Measurements from ENCODE around the gene NTM. TPM values are rescaled to one million over a fixed set of nuclear protein-coding genes. Genes with fewer than 3 reads are reported as not detected.

NTM gene
- total RNA-seq, 2 donors from 2014 or later = 1.7 to 3.6 TPM

DNA sequence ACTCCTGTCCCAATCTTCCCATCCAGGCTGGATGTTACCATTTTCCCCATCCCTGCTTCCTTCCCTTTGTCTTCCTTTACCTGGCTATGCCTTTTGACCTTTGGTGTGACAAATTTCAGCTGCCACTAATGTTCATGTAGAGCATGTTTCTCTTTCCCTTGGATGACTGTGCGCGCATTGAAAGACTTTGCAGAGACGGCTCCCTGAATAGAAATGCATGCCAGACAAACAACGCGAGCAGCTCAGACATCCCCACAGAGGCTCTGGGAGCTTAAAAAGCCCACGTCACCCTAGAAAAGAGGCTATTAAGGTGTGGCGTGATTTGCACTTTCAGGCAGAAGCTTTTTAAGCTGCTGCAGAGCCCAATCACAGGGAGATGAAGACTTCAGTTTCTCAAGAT is 202.0 kb downstream of the NTM start:
- TF ChIP-seq, protein P1, sequence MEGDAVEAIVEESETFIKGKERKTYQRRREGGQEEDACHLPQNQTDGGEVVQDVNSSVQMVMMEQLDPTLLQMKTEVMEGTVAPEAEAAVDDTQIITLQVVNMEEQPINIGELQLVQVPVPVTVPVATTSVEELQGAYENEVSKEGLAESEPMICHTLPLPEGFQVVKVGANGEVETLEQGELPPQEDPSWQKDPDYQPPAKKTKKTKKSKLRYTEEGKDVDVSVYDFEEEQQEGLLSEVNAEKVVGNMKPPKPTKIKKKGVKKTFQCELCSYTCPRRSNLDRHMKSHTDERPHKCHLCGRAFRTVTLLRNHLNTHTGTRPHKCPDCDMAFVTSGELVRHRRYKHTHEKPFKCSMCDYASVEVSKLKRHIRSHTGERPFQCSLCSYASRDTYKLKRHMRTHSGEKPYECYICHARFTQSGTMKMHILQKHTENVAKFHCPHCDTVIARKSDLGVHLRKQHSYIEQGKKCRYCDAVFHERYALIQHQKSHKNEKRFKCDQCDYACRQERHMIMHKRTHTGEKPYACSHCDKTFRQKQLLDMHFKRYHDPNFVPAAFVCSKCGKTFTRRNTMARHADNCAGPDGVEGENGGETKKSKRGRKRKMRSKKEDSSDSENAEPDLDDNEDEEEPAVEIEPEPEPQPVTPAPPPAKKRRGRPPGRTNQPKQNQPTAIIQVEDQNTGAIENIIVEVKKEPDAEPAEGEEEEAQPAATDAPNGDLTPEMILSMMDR (conservative IDR thresholded peaks at IDR 0.05) = no peak
- H3K27ac Mint-ChIP-seq = no peak overlapping the region
- WGBS, 2 experiments (ENCODE audit: insufficient coverage in 1 of 2, insufficient read length in 1 of 2) = 91 to 93% methylated on average over 7 of the region's 7 CpGs

DNA sequence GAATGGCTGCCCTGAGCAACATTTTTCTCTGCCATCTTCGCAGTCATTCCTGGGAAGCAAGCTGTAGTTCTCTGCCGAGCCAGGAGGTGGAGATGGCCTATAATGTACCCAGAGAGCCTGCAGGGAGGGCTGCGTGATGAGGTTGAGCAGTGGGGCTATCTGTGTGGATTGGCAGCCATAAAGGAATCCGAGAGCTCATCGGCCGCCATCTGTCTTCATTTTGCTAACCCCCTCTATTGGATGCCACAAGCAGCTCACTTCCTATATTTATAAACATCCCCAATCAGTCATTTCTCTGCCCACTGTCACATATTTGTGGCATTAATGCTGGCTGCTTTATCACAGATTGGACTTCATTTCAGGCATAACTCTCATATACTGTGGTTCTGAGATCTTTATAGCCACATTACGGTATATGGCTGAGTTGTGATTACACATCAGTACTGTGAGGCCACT is 209.5 kb downstream of the NTM start:
- H3K36me3 ChIP-seq (ENCODE audit: control insufficient read depth, insufficient read depth, low read length) = no peaks in the 10 kb centered on the region
- H3K27me3 Mint-ChIP-seq (ENCODE audit: insufficient read depth) = no peaks in the 10 kb centered on the region
- H3K4me1 Mint-ChIP-seq = peaks cover 3% of the 10 kb centered on the region
- H3K9ac ChIP-seq (ENCODE audit: extremely low read depth, low read length, poor library complexity, severe bottlenecking) = no peak overlapping the region
- no peaks in the 10 kb centered on the region for H3K9me3 Mint-ChIP-seq
- H3K4me1 ChIP-seq (ENCODE audit: control insufficient read depth, insufficient read depth, low read length) = no peaks in the 10 kb centered on the region
- TF ChIP-seq, protein P1 (conservative IDR thresholded peaks at IDR 0.05) = peak; percentile 82
- peak; percentile 91 for DNase-seq
- H3K36me3 Mint-ChIP-seq (ENCODE audit: low read depth) = no peaks in the 10 kb centered on the region
- H3K9me3 ChIP-seq (ENCODE audit: control insufficient read depth, low read length) = no peaks in the 10 kb centered on the region
- 54 to 58% methylated on average over 7 of the region's 7 CpGs for WGBS, 2 experiments (ENCODE audit: insufficient coverage in 1 of 2, insufficient read length in 1 of 2)
- H3K27me3 ChIP-seq (ENCODE audit: control insufficient read depth, insufficient read depth, low read length, poor library complexity, severe bottlenecking) = no peaks in the 10 kb centered on the region
- no peak overlapping the region for H3K27ac Mint-ChIP-seq
- H3K27ac ChIP-seq (ENCODE audit: low read depth, low read length) = no peak overlapping the region
- H3K4me3 ChIP-seq (ENCODE audit: low read length) = no peak overlapping the region
- H3K4me3 Mint-ChIP-seq = no peak overlapping the region

More for the DNA sequence above, 202.0 kb downstream of the NTM start:
- Histone ChIP-seq H3K27me3 (ENCODE audit: control insufficient read depth, insufficient read depth, low read length, poor library complexity, severe bottlenecking) (no peaks in the 10 kb centered on the region), H3K9ac (ENCODE audit: extremely low read depth, low read length, poor library complexity, severe bottlenecking) (no peak overlapping the region), H3K27ac (ENCODE audit: low read depth, low read length) (no peak overlapping the region), H3K4me1 (ENCODE audit: control insufficient read depth, insufficient read depth, low read length) (no peaks in the 10 kb centered on the region), H3K4me3 (ENCODE audit: low read length) (no peak overlapping the region), H3K36me3 (ENCODE audit: control insufficient read depth, insufficient read depth, low read length) (no peaks in the 10 kb centered on the region), H3K9me3 (ENCODE audit: control insufficient read depth, low read length) (no peaks in the 10 kb centered on the region)
- H3K4me3 Mint-ChIP-seq = no peak overlapping the region
- no peaks in the 10 kb centered on the region for H3K4me1 Mint-ChIP-seq
- no peaks in the 10 kb centered on the region for H3K9me3 Mint-ChIP-seq
- no peak for DNase-seq
- no peaks in the 10 kb centered on the region for H3K36me3 Mint-ChIP-seq (ENCODE audit: low read depth)
- no peaks in the 10 kb centered on the region for H3K27me3 Mint-ChIP-seq (ENCODE audit: insufficient read depth)

DNA sequence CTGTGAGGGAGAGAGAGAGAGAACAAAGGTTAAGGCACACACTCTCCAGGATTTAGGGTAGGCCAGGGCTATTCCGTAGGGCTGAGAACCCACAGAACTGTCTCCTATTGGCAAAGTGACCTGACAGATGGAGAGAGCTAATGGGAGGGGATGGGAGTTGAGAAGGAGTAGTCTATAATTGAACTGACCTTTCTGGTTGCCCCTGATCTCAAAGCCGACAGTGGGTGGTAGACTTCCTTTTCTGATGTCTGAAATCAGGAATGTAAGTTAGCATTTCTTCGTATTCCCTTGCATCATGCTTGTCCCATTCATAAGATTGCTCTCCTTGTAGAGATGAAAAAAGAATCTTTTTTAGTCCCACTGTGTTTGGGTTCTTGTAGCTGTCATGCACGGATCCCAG is 210.1 kb downstream of the NTM start:
- Histone ChIP-seq H3K4me1 (ENCODE audit: control insufficient read depth, insufficient read depth, low read length) (no peaks in the 10 kb centered on the region), H3K27ac (ENCODE audit: low read depth, low read length) (no peak overlapping the region), H3K27me3 (ENCODE audit: control insufficient read depth, insufficient read depth, low read length, poor library complexity, severe bottlenecking) (no peaks in the 10 kb centered on the region), H3K9me3 (ENCODE audit: control insufficient read depth, low read length) (no peaks in the 10 kb centered on the region), H3K4me3 (ENCODE audit: low read length) (no peak overlapping the region), H3K9ac (ENCODE audit: extremely low read depth, low read length, poor library complexity, severe bottlenecking) (no peak overlapping the region), H3K36me3 (ENCODE audit: control insufficient read depth, insufficient read depth, low read length) (no peaks in the 10 kb centered on the region)
- TF ChIP-seq, protein P1 (conservative IDR thresholded peaks at IDR 0.05) = no peak
- H3K9me3 Mint-ChIP-seq = no peaks in the 10 kb centered on the region
- no peak for DNase-seq
- H3K4me3 Mint-ChIP-seq = no peak overlapping the region
- H3K27ac Mint-ChIP-seq = no peak overlapping the region
- H3K27me3 Mint-ChIP-seq (ENCODE audit: insufficient read depth) = no peaks in the 10 kb centered on the region
- WGBS, 2 experiments (ENCODE audit: insufficient coverage in 1 of 2, insufficient read length in 1 of 2) = 89 to 96% methylated on average over 3 to 4 of the region's 4 CpGs
- peaks cover 3% of the 10 kb centered on the region for H3K4me1 Mint-ChIP-seq
- no peaks in the 10 kb centered on the region for H3K36me3 Mint-ChIP-seq (ENCODE audit: low read depth)
